H1 (cell line): ENCODE data around the gene HOXD4.

Source experiments
- CEBPB ChIP-seq: IDR thresholded peaks from 2 replicates; pipeline ENCODE4 v1.6.1; 2012; ENCODE audit warnings: low read depth, low read length
- EP300 ChIP-seq, 2 experiments: IDR thresholded peaks; 1 replicate in 1 of 2; 2 replicates in 1 of 2; pipeline ENCODE4 v1.6.1; 2011 to 2012; ENCODE audit warnings: low read depth in 2 of 2, low read length in 2 of 2, mild to moderate bottlenecking in 2 of 2, borderline replicate concordance in 1 of 2, inconsistent platforms in 1 of 2, moderate library complexity in 1 of 2
- SIN3A ChIP-seq, 2 experiments: IDR thresholded peaks in 1 of 2; conservative IDR thresholded peaks in 1 of 2; 2 replicates each; pipeline ENCODE4 v1.6.1; 2011 to 2012; ENCODE audit warnings: low read length in 2 of 2, improper control_type of control experiment in 1 of 2, low read depth in 1 of 2, mild to moderate bottlenecking in 1 of 2
- TF ChIP-seq, protein P1 (sequence below), 3 experiments: IDR thresholded peaks; 1 replicate in 2 of 3; 2 replicates in 1 of 3; pipeline versions ENCODE4 v1.5.1 to v1.6.1; 2011; ENCODE audit warnings: low read length in 3 of 3, mild to moderate bottlenecking in 3 of 3, inconsistent platforms in 2 of 3, low read depth in 1 of 3, moderate library complexity in 1 of 3; ENCODE audit not compliant: insufficient read depth in 1 of 3; ENCODE audit errors: control extremely low read depth in 1 of 3
- TF ChIP-seq, protein P2 (sequence below): IDR thresholded peaks from 2 replicates; pipeline ENCODE4 v1.6.1; 2012; ENCODE audit warnings: inconsistent platforms

DNA sequence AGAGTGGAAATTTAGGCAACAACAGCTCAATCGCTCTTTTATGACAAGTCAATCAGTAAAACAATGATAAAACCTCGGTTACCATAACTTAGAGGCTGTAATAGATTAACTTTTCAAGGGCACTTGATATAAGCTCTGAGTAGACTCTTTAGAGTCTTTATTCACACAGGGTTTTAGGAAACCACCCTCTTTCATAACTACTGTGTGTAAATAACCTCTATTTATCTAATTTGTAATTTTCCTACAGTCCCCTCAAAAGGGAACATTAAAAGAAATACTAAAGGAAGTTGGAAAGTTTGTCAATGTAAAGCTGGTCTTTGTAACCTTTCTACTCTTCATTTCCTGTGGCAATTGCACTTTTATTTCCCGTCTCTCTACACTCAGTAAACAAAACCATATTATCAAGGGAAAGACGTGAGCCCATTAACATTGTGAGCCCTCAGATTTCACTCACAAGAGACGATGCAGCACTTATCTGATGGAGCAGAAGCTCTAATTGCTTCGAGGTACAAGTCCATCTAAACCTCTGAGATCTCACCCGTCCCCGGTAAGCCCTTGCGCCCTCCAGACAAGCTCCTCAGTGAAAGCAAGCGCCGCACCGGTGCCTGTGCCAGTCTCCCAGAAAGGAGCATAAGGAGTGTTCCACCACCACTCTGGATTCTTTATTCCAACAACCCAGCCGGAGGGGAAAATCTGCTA is 36.0 kb downstream of the HOXD4 start:
- TF ChIP-seq, protein P1, sequence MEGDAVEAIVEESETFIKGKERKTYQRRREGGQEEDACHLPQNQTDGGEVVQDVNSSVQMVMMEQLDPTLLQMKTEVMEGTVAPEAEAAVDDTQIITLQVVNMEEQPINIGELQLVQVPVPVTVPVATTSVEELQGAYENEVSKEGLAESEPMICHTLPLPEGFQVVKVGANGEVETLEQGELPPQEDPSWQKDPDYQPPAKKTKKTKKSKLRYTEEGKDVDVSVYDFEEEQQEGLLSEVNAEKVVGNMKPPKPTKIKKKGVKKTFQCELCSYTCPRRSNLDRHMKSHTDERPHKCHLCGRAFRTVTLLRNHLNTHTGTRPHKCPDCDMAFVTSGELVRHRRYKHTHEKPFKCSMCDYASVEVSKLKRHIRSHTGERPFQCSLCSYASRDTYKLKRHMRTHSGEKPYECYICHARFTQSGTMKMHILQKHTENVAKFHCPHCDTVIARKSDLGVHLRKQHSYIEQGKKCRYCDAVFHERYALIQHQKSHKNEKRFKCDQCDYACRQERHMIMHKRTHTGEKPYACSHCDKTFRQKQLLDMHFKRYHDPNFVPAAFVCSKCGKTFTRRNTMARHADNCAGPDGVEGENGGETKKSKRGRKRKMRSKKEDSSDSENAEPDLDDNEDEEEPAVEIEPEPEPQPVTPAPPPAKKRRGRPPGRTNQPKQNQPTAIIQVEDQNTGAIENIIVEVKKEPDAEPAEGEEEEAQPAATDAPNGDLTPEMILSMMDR (IDR thresholded peaks at IDR 0.05; ENCODE audit: control extremely low read depth in 1 of 3, insufficient read depth in 1 of 3, low read depth in 1 of 3, low read length in 3 of 3) = no peak
- TF ChIP-seq, protein P2, sequence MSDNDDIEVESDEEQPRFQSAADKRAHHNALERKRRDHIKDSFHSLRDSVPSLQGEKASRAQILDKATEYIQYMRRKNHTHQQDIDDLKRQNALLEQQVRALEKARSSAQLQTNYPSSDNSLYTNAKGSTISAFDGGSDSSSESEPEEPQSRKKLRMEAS = no peak
- TF ChIP-seq CEBPB (no peak), SIN3A (conservative IDR thresholded peaks at IDR 0.05 in 1 of 2, IDR thresholded peaks at IDR 0.05 in 1 of 2; ENCODE audit: low read depth in 1 of 2, low read length in 2 of 2) (no peak), EP300 (IDR thresholded peaks at IDR 0.05; ENCODE audit: borderline replicate concordance in 1 of 2, low read depth in 2 of 2, low read length in 2 of 2) (no peak)
